Measurements from ENCODE around the gene KCTD7. TPM values are rescaled to one million over a fixed set of nuclear protein-coding genes. Genes with fewer than 3 reads are reported as not detected.

The KCTD7 gene
- total RNA-seq, 1 donor from 2014 or later, result 15.9 TPM

GRCh38 chr7:66627151-66627681, 1.5 kb upstream of the KCTD7 start:
- peak overlapping the region; percentile 56 for H3K4me3 Mint-ChIP-seq
- no peaks in the 10 kb centered on the region for H3K9me3 Mint-ChIP-seq
- DNase-seq (ENCODE audit: low spot score in 2 of 2, unreplicated experiment in 2 of 2), result no peak
- H3K4me1 Mint-ChIP-seq, result peaks cover 13% of the 10 kb centered on the region
- no peak for TF ChIP-seq CTCF (IDR thresholded peaks at IDR 0.05; ENCODE audit: unreplicated experiment)
- H3K27me3 Mint-ChIP-seq (ENCODE audit: low read depth), result peaks cover 19% of the 10 kb centered on the region
- H3K36me3 Mint-ChIP-seq, result no peaks in the 10 kb centered on the region
- peak overlapping the region; percentile 27 for H3K27ac Mint-ChIP-seq

DNA sequence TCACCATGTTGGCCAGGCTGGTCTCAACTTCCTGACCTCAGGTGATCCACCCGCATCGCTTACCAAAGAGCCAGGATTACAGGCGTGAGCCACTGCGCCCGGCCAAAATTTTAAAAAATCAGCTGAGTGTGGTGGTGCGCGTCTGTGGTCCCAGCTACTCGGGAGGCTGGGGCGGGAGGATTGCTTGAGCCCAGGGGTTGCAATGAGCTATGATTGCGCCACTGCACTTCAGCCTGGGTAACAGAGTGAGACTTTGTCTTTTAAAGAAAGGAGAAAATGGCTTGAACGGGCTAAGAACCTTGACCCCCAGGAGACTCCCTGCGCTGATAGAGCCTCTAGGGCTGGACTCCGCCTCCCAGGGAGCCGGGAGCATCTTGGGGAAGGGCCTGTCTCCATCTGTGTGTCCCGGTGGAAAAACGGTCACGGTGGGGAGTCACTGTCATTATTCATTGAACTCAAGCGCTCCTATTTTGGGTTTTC, 760 bp upstream of the KCTD7 start:
- peak overlapping the region; percentile 93 for H3K27ac Mint-ChIP-seq
- H3K27me3 Mint-ChIP-seq (ENCODE audit: low read depth), result peaks cover 15% of the 10 kb centered on the region
- H3K4me1 Mint-ChIP-seq, result peaks cover 13% of the 10 kb centered on the region
- no peak for TF ChIP-seq CTCF (IDR thresholded peaks at IDR 0.05; ENCODE audit: unreplicated experiment)
- H3K36me3 Mint-ChIP-seq, result no peaks in the 10 kb centered on the region
- H3K9me3 Mint-ChIP-seq, result no peaks in the 10 kb centered on the region
- H3K4me3 Mint-ChIP-seq, result peak overlapping the region; percentile 80
- DNase-seq (ENCODE audit: low spot score in 2 of 2, unreplicated experiment in 2 of 2), result peak in 1 of 2 experiments; percentile 39

- peak overlapping the region; percentile 73 for H3K4me3 Mint-ChIP-seq
- no peaks in the 10 kb centered on the region for H3K36me3 Mint-ChIP-seq
- no peak overlapping the region for H3K27ac Mint-ChIP-seq
- no peak for DNase-seq (ENCODE audit: low spot score in 2 of 2, unreplicated experiment in 2 of 2)
- no peak for TF ChIP-seq CTCF (IDR thresholded peaks at IDR 0.05; ENCODE audit: unreplicated experiment)
- H3K27me3 Mint-ChIP-seq (ENCODE audit: low read depth), result peaks cover 5% of the 10 kb centered on the region
- H3K9me3 Mint-ChIP-seq, result no peaks in the 10 kb centered on the region
- peaks cover 13% of the 10 kb centered on the region for H3K4me1 Mint-ChIP-seq
Observed at GRCh38 chr7:66629222-66630062, 761 bp downstream of the KCTD7 start.

DNA sequence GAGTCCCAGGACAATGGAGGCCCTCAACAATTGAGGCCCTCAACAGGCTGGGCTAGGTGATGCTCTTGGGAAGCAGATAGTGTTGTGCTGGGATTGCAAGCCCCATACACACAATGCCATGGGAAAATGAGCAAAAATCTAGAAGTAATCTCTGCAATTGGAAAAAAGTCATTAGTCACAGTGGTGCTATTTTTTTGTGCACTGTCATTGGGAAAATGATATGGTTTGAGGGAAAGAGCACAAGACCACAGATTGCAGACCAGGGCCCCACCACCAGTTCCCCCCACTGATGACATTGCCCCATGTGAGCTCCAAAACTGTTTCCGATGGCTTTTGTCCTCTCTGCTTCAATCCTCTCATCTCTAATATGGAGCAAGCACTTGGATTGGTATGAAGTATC, 1.9 kb downstream of the KCTD7 start:
- peaks cover 13% of the 10 kb centered on the region for H3K4me1 Mint-ChIP-seq
- H3K4me3 Mint-ChIP-seq, result no peak overlapping the region
- TF ChIP-seq CTCF (IDR thresholded peaks at IDR 0.05; ENCODE audit: unreplicated experiment), result no peak
- H3K27me3 Mint-ChIP-seq (ENCODE audit: low read depth), result no peaks in the 10 kb centered on the region
- H3K9me3 Mint-ChIP-seq, result no peaks in the 10 kb centered on the region
- DNase-seq (ENCODE audit: low spot score in 2 of 2, unreplicated experiment in 2 of 2), result no peak
- H3K36me3 Mint-ChIP-seq, result no peaks in the 10 kb centered on the region
- H3K27ac Mint-ChIP-seq, result no peak overlapping the region

- Mint-ChIP-seq H3K4me3 (no peak overlapping the region), H3K36me3 (no peaks in the 10 kb centered on the region), H3K27ac (no peak overlapping the region), H3K4me1 (peaks cover 13% of the 10 kb centered on the region), H3K27me3 (ENCODE audit: low read depth) (no peaks in the 10 kb centered on the region), H3K9me3 (no peaks in the 10 kb centered on the region)
- DNase-seq (ENCODE audit: low spot score in 2 of 2, unreplicated experiment in 2 of 2), result no peak
- TF ChIP-seq CTCF (IDR thresholded peaks at IDR 0.05; ENCODE audit: unreplicated experiment), result no peak
Observed at GRCh38 chr7:66631471-66631870, 2.8 kb downstream of the KCTD7 start.
